ENCODE data around the gene RXRA.

The RXRA gene

DNA sequence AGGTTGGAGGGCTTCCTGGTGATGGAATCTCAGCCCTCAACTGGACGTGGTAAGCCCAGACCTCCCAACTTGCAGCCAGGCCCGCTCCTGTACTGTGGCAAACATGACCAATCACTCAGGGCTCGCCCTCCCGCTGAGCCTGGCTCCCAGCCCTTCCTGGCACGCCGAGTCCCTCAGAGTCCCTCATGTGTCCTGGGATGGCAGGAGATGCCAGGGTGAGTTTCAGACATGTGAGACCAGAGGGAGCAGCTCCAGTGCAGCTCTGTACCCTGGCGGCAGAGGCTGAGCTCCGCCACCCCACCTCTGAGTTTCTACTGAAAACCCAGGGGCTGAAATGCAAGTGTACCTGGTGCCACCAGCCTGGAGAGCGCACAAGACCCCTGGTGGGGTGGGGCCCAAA, 42.0 kb upstream of the RXRA start:
- H3K4me3 ChIP-seq (replicated peaks; ENCODE audit: low read depth, low read length) = no peak overlapping the region
- TF ChIP-seq, protein P1, sequence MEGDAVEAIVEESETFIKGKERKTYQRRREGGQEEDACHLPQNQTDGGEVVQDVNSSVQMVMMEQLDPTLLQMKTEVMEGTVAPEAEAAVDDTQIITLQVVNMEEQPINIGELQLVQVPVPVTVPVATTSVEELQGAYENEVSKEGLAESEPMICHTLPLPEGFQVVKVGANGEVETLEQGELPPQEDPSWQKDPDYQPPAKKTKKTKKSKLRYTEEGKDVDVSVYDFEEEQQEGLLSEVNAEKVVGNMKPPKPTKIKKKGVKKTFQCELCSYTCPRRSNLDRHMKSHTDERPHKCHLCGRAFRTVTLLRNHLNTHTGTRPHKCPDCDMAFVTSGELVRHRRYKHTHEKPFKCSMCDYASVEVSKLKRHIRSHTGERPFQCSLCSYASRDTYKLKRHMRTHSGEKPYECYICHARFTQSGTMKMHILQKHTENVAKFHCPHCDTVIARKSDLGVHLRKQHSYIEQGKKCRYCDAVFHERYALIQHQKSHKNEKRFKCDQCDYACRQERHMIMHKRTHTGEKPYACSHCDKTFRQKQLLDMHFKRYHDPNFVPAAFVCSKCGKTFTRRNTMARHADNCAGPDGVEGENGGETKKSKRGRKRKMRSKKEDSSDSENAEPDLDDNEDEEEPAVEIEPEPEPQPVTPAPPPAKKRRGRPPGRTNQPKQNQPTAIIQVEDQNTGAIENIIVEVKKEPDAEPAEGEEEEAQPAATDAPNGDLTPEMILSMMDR (IDR thresholded peaks at IDR 0.05; ENCODE audit: low read length, missing control alignments) = no peak
- no peak for DNase-seq (ENCODE audit: low read depth)

GRCh38 chr9:134284741-134285140, 41.5 kb upstream of the RXRA start:
- no peak overlapping the region for H3K4me3 ChIP-seq (replicated peaks; ENCODE audit: low read depth, low read length)
- DNase-seq (ENCODE audit: low read depth) = no peak
- TF ChIP-seq, protein P1 (IDR thresholded peaks at IDR 0.05; ENCODE audit: low read length, missing control alignments) = no peak

- no peak overlapping the region for H3K4me3 ChIP-seq (replicated peaks; ENCODE audit: low read depth, low read length)
- no peak for DNase-seq (ENCODE audit: low read depth)
- TF ChIP-seq, protein P1 (IDR thresholded peaks at IDR 0.05; ENCODE audit: low read length, missing control alignments) = no peak
Measured at GRCh38 chr9:134285215-134285845, 40.9 kb upstream of the RXRA start.

DNA sequence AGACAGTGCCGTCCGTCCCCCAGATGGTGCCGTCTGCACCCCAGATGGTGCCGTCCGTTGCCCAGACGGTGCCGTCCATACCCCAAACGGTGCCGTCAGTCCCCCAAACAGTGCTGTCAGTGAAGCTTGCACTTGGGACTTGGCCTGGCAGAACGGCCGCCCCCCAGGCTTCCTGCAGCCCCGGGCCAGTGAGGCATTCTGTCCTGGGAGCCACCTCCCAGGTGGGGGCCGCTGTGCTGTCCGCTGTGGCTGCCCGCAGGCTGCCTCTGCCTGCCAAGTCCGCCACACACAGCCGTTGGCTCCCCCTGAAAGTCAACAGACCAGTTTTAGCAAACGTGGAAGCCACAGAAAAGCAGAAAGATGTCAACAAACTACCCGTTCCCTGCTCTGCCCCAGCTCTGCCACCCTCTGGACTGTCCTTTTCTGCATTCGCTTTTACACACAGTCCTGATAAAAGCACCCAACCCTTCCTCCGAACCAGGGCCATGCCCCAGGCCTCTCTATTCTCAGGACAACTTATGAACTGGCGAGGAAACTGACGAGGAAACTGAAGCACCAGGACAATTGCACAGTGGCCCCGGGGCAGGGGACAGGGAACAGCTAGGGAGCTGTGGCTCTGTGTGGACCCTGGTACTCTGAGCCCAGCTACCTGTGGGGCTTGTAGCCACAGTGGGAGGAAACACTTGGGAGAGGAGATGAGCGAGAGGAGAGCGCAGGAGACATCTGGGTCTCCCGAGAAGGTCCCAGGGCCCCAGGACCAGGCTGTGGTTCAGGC, 39.6 kb upstream of the RXRA start:
- no peak overlapping the region for H3K4me3 ChIP-seq (replicated peaks; ENCODE audit: low read depth, low read length)

DNA sequence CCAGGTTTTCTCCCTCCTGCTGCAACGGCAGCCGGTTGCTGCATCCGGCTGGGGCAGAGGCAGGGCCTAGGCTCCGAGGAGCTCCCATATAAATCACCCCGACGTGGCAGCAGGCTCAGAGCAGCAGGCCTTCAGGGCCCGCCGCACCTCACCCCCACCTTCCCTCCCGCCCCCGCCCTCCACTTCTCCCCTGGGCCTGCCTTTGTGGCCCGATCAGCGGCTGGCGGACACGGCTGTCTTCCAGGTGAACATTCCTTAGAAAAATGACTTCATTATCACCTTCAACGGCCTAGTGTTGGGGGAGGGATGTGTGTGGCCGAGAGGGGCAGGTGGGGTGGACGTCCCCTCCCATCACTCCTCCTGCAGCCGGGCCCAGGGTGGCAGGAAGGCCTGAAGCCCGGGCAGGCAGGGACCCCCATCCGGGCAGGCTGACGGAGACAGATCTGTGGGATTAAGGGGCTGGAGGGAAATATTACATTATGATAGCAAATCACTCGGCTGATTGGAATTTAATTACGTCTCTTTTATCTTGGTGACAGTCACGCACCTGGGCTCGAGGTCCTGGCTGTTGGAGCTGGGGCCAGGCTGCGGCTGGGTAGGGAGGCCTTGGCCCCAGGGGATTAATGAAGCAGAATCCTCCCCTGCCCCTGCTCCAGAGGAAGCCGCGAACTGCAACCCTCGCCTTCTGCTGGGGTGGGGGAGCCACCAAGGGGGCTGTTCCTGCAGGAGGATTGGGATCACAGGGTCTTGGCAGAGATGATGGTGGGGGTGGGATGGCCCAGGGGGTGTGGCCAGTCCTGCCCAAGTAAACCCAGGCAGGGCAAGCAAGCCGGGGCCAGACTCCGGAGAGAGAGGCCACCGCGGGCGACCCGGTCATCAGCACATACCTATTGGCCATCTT, 38.4 kb upstream of the RXRA start:
- no peak overlapping the region for H3K4me3 ChIP-seq (replicated peaks; ENCODE audit: low read depth, low read length)
- TF ChIP-seq, protein P1 (IDR thresholded peaks at IDR 0.05; ENCODE audit: low read length, missing control alignments) = no peak
- DNase-seq (ENCODE audit: low read depth) = no peak

More for the DNA sequence above, 39.6 kb upstream of the RXRA start:
- DNase-seq (ENCODE audit: low read depth) = no peak
- TF ChIP-seq, protein P1 (IDR thresholded peaks at IDR 0.05; ENCODE audit: low read length, missing control alignments) = no peak

DNA sequence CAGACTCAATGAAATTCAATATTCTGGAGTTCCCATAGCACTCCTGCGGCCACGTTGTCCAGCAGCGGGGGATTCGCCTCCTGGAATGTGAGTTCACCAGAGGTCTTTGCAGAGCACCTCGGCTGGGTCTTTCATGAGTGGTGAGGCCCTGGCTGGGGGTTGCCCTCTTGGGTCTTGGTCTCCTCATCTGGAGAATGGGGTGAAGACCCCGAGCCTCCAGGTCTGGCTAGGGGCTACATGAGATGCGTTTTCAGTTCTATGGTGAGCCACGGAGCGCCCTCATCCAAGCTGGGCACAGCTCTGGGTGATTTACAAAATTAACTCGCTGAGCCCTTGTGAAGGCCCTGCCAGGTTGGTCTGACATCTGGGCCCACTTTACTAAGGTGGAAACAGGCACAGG, 37.5 kb upstream of the RXRA start:
- TF ChIP-seq, protein P1 (IDR thresholded peaks at IDR 0.05; ENCODE audit: low read length, missing control alignments) = no peak
- no peak overlapping the region for H3K4me3 ChIP-seq (replicated peaks; ENCODE audit: low read depth, low read length)
- DNase-seq (ENCODE audit: low read depth) = no peak
